NCI-H2029 treated with DMSO at 0.1 percent for 48 hours (cell line): ENCODE results near the gene RGP1.

Experiments
- DNase-seq: peaks from one replicate; lab custom pipeline; 2025; lab: John Stamatoyannopoulos, UW

RGP1 gene

DNA sequence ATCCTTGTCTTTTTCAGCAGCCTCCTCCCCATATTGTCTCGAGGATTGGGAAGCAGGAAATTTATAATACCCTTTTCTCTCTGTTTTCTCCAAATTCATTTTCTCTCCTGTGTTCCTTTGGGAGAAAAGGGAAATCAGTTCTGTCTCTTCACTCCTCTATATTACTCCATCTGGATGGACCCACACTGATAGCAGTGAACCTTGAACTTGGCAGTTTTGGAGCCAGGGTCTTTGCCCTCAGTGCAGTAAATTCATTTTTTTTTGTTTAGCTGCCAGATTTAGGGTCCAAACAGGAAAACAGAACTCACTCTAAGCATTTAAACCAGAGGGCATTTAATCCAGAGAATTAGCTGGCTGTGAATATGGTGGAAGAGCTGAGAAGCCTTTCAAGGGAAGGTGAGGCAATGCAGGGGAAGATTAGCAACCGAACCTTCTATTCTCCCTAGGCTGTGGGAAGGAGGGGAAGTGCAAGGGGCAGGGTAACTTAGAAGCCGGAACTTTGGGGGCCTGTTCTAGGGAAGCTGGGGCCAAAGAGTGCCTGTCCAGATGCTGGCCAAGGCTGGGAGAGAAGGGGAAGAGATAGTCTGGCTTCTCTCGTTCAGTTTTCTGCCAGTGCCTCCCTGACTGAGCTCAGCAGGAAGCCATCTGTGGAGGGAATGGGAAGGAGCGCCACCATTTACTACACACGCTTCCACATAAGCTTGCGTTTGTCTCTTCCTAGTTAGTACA is 26.0 kb downstream of the RGP1 start:
- peak; percentile 27 for DNase-seq

DNA sequence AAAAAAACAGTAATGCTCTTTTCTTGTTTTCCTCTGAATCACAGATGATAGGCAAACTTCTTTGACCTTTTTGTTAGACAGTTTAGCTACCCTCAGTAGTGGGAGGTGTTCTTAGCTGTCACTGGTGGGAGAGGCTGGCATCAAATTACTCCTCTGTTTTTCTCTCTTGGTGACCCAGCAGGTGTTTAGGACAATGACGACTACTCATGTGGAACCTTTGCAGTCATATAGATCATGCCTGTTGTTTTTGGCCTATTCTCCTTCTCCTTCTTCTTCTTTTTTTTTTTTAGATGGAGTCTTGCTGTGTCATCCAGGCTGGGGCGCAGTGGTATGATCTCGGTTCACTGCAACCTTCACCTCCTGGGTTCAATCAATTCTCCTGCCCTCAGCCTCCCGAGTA is 26.9 kb downstream of the RGP1 start:
- DNase-seq, result peak; percentile 96

DNA sequence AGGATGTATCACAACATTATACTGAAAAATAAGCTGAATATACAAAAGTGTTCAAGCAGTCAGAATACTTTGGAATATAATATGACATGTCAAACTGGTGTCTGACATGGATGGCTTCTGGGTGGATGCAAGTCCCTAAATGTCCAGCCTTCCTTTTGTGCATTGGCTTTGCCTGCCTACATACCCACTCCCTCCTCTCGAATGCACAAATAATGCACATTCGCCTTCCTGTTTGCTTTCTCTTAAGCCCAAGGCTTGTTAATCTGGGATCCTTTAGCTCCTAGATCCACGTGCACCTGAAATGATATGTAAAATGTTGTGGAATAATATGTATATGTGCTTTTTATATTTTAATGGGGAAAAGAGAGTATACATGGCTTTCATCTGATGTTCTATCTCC is 29.4 kb downstream of the RGP1 start:
- DNase-seq, result no peak

DNA sequence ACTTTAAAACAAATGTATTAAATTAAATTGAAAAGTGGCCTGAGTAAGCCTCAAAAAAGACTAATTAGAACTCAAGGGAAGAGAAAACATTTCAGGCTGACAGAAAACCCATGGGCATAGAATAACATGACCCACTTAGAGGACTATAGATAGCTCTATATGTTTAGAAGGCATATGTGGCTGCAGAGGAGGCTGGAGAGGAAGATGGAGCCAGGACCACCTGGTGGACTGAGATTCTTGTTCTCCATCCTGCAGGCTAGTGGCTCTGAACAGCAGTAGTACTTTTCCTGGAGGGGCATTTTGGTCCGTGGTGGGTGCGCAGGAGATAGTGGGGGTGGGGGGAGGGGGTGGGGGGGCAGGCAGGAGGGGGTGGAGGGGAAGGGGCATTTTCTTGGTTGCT is 32.0 kb downstream of the RGP1 start:
- no peak for DNase-seq

DNA sequence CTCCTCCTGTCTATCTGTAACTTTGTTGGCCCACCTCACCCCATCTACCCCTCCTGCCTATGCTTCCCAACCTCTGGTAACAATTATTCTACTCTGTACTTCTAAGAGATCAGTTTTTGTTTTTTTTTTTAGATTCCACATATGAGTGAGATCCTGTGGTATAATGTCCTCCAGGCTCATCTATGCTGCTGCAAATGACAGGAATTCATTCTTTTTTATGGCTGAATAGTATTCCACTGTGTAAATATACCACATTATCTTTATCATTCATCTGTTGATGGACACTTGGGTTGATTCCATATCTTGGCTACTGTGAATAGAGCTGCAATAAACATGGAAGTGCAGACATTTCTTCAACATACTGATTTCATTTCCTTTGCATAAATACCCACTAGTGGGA is 34.3 kb downstream of the RGP1 start:
- DNase-seq, result no peak

DNA sequence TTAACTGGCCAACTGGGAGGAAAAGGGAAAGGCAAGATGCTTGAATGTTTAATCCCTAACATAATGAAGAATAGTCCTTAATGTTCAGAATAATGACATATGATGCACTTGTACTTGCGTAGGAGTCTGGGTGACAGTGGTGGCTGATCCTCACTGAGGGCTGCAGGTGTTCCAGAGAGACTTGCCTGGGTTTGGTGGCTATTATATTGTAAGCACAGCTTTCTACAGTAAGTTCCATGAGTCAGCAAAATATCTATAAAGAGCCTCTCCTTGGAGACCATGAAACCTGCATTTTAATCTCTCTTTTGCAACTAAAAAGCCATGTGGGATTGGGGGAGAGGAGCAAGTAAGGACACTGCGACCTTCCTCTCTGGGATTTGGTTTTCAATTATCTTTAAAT is 40.5 kb downstream of the RGP1 start:
- DNase-seq, result no peak

DNA sequence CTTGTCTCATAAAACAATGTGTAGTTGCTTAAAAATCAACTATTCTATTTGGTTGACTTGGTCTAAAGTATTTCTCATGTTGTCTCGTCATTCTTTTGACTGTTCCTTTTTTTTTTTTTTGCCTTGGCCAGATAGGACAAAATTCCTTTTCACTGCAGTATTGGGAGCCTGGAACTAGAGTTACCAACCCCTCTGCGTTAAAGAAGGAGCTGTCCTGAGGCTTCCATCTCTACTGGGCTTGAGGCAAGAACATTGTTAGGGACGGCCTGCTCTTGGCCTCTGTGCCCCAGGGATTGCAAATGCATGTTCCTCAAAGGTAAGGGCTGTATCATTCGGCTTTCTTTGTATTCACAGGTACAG is 40.9 kb downstream of the RGP1 start:
- DNase-seq, result no peak

DNA sequence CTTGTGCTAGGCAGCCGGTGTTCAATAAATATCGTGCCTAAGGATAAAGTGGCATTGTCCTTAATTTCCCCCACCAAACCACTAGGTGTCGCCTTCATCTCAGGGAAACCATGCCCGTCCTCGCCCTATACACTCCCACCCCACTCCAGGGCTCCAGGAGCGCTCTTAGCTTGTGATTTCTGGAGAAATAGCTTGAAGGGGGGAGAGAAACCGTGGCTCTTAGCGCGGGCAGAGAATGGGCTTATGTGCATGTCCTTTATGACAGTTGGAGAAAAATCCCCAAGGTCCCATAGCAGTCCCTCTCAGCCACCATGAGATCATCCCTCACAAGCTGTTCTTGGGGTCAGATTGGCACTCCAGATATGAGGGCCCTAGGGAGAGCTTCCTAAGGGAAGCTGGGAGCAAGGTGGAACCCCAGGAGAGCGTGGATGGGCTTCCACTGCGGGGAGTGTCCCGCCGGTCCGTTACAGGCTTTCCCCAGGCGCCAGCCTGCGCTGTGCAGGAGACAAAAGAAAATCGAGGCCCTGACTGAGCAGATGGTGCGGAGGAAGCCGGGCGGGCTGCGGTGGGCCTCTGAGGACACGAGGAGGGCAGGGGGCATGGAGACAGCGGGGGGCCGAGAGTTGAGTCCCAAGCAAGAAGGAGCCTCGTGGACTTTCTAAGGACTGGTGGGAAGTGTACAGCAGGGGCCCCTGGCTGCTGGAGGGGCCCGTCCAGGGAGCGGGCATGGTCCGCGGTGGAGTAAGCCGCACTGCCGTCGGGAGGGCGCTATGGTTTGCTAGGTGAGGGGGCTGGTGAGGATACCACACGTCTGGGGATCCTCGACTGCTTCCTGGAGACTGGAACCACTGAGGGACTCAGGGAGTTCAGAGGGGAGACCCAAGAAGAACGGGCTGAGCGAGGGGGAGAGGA is 41.6 kb downstream of the RGP1 start:
- peak; percentile 81 for DNase-seq

DNA sequence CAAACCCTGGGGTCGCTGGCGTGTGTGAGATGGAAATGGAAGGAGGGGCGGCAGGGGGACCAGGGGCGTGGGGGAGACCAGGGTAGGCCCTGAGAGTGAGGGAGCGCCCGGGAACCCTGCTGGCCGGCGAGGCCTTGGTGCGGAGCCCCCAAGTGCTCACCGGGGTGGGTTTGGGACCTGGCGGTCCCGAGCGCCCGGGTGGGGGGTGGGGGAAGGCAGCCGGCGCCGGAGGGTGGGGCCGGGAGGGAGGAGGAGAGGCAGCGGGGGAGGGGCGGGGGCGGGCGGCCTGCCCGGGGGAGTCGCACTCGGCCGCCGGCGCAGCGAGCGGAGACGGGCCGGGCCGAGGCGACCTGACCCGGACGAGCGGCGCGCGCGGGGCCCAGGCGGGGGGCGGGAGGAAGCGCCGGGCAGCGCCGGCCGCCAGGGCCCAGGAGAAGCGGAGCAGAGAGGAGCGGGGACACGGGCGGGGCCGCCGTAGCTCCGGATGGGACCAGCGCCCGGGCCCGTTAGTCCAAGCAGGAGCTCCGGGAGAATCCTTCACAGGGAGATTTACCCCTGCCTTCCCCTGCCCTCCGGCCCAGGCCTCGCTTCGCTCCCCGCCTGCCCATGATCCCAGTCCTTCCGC is 42.3 kb downstream of the RGP1 start, which contains the start of gene NPR2:
TSS of gene NPR2 (plus strand) at position 295 of the 625 bp plus-strand sequence. CDS start 818 bp downstream, outside the sequence.
- no peak for DNase-seq

DNA sequence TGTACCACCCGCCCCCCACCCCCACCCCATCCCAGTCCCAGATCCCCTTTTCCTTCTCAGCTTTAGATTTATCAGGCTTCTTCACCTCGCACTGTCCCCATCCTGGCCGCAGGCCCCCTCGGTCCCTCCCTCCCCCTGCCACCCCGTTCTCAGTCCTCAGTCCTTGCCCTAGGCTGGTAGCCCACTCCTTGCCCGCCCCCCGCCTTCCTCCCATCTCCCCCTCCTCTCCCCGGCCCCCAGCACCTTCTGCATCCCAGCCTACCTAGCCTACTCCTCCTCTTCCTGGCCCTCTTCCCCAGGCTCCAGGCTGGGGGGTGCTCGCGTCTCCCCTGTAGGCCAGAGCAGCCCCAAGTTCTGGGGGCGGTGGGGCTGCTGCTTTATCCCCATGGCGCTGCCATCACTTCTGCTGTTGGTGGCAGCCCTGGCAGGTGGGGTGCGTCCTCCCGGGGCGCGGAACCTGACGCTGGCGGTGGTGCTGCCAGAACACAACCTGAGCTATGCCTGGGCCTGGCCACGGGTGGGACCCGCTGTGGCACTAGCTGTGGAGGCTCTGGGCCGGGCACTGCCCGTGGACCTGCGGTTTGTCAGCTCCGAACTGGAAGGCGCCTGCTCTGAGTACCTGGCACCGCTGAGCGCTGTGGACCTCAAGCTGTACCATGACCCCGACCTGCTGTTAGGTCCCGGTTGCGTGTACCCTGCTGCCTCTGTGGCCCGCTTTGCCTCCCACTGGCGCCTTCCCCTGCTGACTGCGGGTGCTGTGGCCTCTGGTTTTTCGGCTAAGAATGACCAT is 43.1 kb downstream of the RGP1 start:
- no peak for DNase-seq

DNA sequence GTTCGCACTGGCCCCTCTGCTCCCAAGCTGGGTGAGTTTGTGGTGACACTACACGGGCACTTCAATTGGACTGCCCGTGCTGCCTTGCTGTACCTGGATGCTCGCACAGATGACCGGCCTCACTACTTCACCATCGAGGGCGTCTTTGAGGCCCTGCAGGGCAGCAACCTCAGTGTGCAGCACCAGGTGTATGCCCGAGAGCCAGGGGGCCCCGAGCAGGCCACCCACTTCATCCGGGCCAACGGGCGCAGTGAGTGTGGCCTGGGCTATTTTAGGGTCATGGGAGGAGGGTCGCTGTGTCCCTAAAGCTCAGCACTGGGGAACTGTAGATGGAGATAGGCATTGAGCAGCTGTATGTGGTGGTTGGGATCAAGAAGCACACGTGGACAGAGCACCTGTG is 43.7 kb downstream of the RGP1 start:
- no peak for DNase-seq

DNA sequence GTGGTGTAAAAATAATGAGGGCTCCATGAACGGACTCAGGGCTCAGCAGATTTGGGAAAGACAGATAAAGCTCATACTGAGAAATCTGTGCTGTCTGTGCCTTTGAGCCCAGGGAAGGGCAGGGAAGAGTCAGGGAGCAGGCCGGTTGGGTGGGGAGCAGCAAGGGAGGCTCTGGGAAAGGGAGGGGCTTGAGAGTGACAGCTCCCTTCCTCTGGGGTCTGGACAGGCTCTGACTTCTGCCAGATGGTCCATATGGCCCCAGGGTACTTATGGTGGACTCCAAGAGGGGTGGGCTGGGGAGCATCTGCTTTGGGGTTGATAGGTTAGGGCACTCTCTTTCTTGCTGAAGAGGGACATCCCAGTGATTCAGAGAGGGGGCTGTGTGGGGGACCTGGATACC is 44.4 kb downstream of the RGP1 start:
- no peak for DNase-seq

DNA sequence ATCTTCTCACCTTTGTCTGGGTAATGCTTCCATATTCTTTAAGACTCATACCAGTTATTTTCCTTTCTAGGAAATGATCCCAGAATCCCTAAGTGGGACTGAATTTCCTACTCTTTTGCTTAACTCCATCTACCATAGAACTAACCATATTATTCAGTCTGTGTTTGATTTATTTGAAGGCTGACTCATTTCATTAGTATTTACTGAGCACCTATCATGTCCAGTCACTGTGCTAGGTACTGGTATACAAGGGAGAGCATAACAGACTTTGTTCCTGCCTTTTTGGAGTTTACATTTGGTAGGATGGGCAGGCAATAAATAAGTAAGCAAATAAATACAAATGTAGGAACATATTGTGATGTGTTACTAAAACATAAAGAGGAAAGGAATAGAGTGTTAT is 46.6 kb downstream of the RGP1 start:
- no peak for DNase-seq

DNA sequence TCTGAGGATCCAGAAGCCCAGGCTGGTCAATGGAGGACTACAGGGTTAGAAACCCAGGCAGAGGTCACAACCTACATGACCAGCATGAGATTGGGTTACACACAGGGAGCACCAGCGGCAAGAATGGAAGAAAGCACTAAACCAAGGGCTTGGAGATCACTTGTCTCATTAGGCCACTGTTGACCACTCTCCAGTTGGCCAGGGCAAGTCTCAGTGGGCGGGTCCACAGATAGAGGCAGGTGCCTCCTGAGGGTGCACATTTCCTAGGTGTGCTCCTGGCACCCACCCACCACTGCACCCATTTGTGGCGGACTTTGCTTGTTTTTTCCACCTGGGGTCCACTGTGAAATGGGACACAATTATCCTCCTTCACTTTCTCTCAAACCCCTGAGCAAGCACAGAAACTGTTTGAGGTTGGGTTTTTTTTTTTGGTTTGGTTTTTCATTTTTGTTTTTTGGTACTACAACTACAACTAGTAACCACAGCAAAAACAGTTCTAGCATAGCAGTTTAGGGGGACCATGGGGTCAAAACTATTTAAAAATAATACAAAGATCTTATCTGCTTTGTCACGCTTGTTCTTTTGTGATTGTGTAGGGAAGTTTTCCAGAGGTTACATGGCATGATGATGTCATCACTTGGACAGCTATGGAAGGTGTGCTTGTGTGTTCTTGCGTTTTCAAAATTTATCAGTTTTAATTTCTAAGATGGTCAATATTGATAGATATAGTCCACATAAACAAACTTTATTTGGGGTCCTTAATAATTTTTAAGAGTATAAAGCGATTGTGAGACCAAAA is 48.4 kb downstream of the RGP1 start:
- no peak for DNase-seq

DNA sequence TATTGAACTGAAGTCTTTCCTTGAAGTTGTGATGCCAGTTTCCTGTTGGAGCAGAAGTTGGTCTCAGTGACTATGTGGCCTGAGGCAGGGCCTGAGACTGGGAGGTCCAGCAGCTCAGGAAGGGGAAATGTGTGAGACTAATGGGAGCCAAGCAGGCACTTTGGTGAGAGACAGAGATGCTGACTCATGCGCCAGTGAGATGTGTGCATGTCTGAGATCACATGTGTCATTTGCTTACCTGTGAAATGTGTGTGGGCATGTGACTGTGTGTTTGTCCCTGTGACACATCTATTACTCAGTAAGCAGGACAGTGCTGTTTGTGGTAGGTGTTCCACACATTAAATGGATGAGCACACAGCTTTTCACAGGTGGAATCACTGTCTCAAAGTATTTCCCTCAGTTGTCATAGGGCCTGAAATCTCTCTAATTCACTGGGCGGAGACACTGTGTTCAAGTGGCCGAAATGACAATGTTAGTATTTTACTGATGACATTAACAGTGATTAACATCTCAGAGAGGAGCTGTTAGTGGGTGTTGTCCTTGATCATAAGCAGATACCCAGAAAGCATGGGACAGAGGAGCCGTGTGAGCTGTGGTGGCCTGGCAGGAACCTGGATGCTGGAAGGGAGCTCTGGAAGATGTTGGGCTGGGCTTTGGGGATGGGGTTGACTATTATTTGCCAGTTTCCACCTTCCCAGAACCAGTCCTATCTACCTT is 49.7 kb downstream of the RGP1 start:
- DNase-seq, result no peak

DNA sequence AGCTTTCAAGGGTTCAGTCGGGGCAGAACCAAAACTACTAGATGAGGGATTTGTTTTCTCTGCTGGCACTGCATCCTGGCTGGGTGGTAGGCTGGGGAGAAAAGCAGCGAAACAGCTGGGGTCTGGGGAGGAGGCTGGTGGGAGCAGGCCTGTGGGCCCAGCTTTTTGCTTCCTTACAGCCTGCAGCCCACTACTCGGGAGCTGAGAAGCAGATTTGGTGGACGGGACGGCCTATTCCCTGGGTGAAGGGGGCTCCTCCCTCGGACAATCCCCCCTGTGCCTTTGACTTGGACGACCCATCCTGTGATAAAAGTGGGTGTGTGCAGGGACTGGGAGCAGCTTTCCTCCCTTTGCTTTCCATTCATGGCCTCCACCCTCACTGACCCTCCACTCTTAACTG is 51.4 kb downstream of the RGP1 start:
- no peak for DNase-seq

DNA sequence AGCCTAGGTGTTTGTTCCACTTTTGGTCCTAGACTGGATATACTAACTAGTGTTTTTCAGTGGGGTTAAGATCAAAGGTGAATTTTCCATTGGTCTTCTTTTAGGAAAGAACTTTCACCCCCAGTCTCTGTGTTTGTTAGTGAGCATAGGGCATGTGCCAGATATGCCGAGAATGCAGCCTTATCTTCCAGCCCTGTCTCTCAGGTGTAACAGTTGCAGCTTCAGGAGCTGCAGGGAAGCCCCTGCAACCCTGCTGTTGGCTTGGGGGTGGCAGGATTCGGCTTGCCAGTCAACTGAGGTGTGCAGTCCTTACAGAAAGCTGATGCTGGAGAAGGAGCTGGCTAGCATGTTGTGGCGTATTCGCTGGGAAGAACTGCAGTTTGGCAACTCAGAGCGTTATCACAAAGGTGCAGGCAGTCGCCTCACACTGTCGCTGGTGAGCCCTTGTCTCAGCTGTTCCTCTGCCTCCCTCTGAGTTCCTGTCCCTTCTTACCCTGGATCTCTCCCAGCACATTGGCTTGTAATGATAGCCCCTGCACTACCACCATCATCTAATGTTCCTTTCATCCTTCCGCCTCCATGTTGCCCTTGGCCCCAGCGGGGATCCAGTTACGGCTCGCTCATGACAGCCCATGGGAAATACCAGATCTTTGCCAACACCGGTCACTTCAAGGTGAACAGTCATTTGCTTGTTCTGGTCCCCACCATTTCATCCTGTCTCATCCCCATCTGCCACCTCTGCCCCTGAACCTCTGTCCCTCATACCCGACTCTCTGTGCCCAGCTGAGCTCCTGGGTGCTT is 52.4 kb downstream of the RGP1 start:
- no peak for DNase-seq

DNA sequence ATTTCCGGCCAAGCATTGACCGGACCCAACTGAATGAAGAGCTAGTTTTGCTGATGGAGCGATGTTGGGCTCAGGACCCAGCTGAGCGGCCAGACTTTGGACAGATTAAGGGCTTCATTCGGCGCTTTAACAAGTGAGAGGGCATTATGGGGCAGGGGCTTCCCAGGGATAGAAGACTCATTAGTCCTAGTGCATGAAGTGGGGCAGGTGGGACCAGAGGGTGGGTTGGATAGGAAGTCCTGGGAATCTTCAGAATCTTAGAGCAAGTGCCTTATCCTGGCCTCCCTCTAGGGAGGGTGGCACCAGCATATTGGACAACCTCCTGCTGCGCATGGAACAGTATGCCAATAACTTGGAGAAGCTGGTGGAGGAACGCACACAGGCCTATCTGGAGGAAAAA is 57.0 kb downstream of the RGP1 start:
- no peak for DNase-seq
